GM13977 (cell line): ENCODE results near the gene RAPSN.

ENCODE experiments used
- DNase-seq: peaks from one replicate; pipeline ENCODE4 v3.0.0; 2012; ENCODE audit warnings: low spot score
- in situ Hi-C: fragments of 300-500 bp; cut with MboI; formaldehyde crosslinking; loops from one replicate; pipeline ENCODE4 v1.12.0; 2022; ENCODE audit warnings: low sequenced_read_pairs, low pct_unique_long_range_greater_than_20kb, mixed read lengths, inconsistent platforms; ENCODE audit not compliant: unreplicated experiment
- TF ChIP-seq, protein P1 (sequence below): IDR thresholded peaks from 2 replicates; pipeline ENCODE4 v1.5.1; 2012; ENCODE audit warnings: mild to moderate bottlenecking, control low read depth; ENCODE audit not compliant: insufficient read depth; ENCODE audit errors: extremely low read depth, missing control alignments

RAPSN gene

DNA sequence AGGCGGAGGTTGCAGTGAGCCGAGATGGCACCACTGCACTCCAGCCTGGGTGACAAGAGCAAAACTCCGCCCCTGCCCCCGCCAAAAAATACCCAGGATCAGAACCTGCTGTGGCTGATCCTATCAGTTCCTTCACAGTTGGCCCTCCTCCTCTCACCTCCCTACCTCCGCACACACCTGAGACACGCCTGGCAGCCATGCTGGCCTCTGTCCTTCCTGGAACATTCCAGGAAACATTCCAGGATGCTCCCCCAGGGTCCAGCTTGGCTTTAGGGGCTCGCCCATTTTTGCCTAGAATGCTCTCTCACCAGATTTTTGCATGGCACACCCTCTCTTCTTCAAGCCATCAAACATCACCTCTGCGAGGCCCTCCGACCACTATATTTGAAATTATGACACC, 2.1 kb downstream of the RAPSN start:
- TF ChIP-seq, protein P1, sequence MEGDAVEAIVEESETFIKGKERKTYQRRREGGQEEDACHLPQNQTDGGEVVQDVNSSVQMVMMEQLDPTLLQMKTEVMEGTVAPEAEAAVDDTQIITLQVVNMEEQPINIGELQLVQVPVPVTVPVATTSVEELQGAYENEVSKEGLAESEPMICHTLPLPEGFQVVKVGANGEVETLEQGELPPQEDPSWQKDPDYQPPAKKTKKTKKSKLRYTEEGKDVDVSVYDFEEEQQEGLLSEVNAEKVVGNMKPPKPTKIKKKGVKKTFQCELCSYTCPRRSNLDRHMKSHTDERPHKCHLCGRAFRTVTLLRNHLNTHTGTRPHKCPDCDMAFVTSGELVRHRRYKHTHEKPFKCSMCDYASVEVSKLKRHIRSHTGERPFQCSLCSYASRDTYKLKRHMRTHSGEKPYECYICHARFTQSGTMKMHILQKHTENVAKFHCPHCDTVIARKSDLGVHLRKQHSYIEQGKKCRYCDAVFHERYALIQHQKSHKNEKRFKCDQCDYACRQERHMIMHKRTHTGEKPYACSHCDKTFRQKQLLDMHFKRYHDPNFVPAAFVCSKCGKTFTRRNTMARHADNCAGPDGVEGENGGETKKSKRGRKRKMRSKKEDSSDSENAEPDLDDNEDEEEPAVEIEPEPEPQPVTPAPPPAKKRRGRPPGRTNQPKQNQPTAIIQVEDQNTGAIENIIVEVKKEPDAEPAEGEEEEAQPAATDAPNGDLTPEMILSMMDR = no peak
- DNase-seq = no peak
- in situ Hi-C loops = no loop called here

DNA sequence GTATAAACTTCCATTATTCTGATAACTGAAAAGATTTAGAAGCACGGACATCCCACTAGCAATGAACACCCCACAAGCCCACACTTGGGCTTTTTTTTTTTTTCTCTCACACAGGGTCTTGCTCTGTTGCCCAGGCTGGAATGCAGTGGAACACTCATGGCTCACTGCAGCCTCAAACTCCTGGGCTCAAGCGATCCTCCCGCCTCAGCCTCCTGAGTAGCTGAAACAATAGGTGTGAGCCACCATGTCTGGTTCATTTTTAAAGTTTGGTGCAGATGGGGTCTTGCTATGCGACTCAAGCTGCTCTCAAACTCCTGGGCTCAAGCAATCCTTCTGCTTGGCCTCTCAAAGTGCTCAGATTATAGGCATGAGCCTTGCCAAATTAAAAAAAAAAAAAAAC, 3.1 kb downstream of the RAPSN start:
- no peak for DNase-seq
- in situ Hi-C loops = no loop called here

DNA sequence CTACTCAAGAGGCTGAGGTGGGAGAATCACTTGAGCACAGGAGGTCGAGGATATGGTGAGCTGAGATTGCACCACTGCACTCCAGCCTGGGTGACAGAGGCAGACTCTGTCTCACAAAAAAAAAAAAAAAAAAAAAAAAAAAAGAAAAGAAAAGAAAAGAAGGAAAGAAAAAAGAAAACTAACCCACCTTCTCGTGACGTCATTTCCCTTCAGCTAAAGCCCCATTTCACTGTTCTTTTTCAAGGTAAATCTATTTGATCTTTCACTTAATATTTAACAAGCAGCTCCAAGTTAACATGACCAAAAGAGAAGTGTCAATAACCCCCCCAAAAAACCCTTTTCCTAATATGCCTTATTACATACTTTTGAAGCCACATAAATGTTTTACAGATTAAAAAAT, 5.1 kb downstream of the RAPSN start:
- TF ChIP-seq, protein P1 = no peak
- in situ Hi-C loops = no loop called here
- no peak for DNase-seq

More for the DNA sequence above, 3.1 kb downstream of the RAPSN start:
- TF ChIP-seq, protein P1 = no peak

DNA sequence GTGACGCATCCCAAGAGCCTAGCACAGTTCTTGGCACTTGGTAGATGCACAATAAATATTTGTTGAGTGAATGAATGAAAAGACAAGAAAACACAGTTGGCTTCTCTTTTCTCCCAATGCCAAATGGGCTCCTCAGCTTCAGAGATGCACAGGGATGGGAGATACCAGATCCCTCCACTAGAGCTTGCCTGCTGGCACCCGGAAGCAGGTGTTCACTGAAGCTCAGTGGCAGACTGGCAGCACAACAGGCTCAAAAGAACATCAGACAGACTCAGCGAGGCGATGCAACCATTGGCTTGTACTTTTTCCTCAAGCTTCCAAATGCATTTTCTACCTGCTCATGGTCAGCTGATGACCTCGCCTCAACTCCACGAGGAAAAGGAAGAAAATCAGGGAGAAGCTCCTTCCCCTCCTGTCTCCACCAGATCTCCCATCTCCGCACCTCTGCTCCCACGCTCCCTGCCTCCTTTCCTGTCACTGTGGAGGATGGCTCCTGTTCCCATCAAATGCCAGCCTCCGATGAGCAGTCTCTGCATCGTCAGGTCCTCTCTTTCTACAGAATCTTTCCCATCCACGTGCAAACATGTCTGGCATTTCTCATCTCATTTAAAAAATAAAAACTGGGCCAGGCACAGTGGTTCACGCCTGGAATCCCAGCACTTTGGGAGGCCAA, 5.8 kb downstream of the RAPSN start:
- no peak for DNase-seq
- TF ChIP-seq, protein P1 = no peak
- in situ Hi-C loops = no loop called here

DNA sequence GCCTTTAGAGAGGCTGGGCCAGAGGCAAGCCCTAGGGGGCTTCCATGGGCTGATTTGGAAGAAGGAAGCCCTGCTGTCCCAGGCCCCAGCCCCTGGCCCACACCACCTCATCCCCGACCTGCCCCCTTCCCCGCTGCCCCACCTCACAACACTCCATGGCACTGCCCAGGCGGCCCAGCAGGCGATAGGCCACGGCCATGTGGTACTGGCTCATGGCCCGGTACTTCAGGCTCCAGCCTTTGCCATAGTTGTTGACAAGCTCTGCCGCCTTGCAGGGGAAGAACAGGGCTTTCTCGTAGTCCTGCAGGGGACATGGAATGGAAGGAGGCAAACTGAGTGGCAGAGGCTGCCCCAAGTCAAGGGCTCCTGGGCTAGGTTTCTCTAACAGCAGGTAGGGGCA, 6.4 kb downstream of the RAPSN start:
- in situ Hi-C loops = no loop called here
- TF ChIP-seq, protein P1 = no peak
- no peak for DNase-seq

DNA sequence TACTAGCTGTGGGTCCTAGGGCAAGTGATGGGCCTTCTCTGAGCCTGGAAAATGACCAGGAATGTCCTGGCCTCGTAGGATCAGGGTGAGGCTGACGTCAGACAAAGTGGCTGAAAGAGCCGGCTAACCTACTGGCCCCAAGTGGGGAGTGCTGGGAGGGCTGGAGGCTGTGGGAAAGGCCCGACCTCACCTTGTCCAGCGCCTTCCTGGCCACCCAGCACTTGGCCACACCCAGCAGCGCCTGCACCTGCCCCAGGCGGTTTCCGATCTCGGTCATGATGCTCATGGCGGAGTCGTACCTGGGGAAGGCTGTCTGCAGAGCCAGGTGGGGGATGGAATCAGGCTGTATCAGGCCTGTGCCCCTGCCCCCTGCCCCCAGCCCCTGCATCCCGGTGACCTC, 7.5 kb downstream of the RAPSN start:
- DNase-seq = no peak
- TF ChIP-seq, protein P1 = no peak
- in situ Hi-C loops = no loop called here
